NCI-H748 (cell line): ENCODE measurements around the gene SHD.
"Not testable (repeated sequence)": the region's sequence is repeated elsewhere in the genome, so short reads cannot be mapped to it uniquely, and the experiment has no call there.

Experiments
- DNase-seq: peaks from one replicate; lab custom pipeline; 2025; ENCODE audit not compliant: unreplicated experiment; lab: John Stamatoyannopoulos, UW

SHD gene

GRCh38 chr19:4326215-4326836 lies 47.3 kb downstream of the SHD start:
- DNase-seq = no peak

GRCh38 chr19:4326837-4327251 lies 47.8 kb downstream of the SHD start:
- no peak for DNase-seq

DNA sequence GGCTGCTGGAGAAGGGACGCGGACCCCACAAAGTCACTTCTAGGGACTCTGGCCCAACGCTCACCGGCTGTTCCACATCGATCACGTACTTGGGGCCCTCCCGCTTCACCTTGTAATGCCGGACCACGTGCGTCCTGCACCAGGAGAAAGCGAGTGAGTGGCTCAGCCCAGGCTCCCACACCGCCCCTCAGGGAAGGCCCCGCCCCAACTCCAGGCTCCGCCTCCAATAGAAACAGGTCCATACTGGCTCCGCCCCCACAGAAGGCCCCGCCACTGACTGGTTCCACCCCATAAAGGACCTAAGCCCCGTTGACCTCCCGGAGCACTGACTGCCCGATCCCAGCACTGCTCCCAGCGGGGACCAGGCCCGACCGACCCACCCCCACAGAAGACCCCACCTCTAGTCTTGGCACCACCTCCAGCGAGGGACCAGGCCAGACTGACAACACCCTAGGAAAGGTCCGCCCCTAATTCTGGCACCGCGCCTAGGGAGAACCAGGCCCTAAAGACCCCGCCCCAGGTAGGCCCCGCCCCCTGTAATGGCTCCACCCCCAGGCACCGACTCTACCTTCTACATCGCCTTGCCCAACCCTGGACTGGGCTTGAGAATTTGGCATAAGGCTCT lies 48.3 kb downstream of the SHD start:
- DNase-seq = no peak

DNA sequence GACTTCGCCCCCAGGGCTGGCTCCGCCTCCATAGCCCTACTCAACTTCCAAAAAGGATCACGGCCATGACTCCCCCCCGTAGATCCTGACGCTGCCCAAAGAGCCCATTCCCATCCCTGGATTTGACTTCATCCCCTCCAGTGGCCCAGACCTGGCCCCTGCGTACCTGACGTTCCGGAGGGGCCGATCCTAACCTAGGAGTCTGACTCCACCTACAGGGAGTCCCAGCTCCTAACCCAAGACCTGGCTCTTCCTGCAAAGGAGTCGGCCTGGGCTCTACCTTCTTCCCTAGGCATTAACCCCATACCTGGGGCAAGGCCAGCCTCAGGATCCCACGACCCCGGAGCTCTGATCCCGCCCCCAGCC lies 48.8 kb downstream of the SHD start:
- no peak for DNase-seq

GRCh38 chr19:4328243-4328990 lies 49.4 kb downstream of the SHD start:
- DNase-seq = no peak

DNA sequence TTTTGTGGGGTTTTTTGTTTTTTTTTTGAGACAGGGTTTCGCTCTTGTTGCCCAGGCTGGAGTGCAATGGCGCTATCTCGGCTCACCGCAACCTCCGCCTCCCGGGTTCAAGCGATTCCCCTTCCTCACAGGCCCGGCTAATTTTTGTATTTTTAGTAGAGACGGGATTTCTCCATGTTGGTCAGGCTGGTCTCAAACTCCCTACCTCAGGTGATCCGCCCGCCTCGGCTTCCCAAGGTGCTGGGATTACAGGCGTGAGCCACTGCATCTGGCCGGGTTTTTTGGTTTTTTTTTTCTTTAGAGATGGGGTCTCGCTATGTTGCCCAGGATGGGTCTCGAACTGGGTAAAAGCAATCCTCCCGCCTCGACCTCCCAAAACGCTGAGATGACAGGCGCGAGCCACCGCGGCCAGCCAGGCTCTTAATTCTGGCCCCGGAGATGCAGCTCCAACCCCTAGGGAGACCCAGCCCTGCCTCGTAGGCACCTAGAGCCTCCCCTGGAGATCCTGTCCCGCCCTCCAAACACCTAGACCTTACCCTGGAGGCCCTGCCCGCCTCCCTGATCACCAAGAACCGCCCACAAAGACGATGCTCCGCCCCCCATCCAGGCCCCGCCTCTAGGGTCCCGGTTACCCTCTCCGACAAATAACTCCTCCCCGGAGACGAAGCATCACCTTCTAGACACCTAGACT lies 50.1 kb downstream of the SHD start:
- not testable (repeated sequence) for DNase-seq

DNA sequence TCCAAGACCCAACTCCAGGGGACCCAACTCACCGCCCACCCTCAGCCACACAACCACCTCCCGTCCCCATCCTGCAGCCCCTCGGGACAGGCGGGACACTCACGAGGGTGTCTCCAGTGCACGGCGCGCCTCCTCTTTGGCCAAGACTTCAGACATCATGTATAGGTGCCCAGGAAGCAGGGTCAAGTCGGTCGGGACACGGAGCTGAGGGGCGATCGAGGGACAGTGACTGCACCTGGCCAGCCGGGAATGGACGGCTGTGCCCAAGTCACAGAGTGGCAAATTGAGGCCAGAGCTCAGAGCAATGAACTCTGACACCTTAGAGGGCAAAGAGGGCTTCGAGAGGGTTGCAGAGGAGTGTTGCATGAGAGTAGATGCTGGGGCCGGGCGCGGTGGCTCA lies 50.8 kb downstream of the SHD start:
- no peak for DNase-seq

DNA sequence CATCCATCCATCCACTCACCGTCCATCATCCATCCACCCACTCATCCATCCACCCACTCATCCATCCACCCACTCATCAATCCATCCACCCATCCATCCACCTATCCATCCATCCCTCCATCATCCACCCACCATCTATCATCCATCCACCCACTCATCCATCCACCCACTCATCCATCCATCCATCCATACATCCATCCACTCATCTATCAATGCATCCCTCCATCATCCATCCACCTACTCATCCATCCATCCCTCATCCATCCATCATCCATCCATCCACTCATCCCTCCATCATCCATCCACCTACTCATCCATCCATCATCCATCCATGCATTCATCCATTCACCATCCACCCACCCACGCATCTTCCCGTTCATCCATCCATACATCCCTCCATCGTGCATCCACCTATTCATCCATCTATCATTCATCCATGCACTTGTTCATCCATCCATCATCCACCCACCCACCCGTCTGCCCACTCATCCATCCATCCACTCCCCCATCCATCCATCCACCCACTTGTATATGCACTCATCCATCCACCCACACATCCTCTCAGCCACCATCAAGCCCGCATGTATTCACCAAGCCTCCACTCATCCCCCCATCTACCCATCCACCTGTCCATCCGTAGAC lies 56.0 kb downstream of the SHD start:
- no peak for DNase-seq

DNA sequence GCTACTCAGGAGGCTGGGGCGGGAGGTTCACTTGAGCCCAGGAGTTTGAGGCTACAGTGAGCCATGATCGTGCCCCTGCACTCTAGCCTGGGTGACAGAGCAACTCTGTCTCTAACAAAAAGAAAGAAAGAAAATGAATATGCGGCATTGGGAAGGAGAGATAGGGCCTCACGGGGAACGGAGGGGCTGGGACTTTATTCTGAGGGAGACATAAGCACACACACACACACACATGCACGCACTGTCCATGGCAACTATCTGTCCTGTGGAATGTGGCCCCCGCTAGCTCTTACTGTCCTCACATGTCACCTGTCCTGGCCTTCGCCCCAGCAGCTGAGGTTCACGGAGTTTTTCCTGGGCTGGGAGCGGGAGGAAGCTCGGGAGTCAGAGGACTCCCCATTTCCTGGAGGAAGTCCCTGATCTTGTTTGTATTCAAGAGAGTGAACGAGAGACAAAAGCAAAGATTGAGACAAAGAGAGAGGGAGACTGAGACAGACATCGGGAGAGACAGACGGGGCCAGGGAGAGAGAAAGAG lies 58.9 kb downstream of the SHD start:
- DNase-seq = no peak

GRCh38 chr19:4338441-4339355 lies 59.6 kb downstream of the SHD start, which contains the start of gene STAP2:
TSS of gene STAP2 (minus strand) at chr19:4338827. CDS start at chr19:4338753, 74 bp downstream.
- no peak for DNase-seq
